Measurements from ENCODE around the gene LIPC. TPM values are rescaled to one million over a fixed set of nuclear protein-coding genes. Genes with fewer than 3 reads are reported as not detected.

The LIPC gene
- total RNA-seq, 4 donors from 2014 or later: 0.47 TPM; not detected in 3

DNA sequence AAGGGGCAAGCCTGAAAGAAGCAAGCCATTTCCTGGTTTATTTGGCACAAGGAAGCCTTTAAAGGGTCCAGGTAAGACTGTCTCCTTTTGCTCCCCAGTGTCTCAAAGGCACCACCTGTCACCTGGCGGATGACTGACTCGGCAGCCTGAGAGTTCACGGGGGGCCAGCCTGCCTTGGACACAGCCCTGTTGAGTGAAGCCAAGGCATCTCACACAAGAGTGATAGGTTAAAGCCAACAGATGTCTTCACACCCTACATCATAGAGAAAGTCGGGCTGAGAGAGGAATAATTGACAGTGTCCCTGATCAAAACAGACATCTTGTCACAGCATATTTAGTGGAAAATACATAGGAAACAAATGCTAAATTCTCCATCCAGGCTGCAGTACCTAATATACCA is 28.2 kb upstream of the LIPC start:
- Histone ChIP-seq H3K27me3 (no peaks in the 10 kb centered on the region), H3K9me3 (no peaks in the 10 kb centered on the region), H3K4me3 (no peak overlapping the region), H3K36me3 (no peaks in the 10 kb centered on the region), H3K27ac (no peak overlapping the region), H3K4me1 (no peaks in the 10 kb centered on the region)
- TF ChIP-seq POLR2A (IDR thresholded peaks at IDR 0.05): no peak
- TF ChIP-seq, protein P1, sequence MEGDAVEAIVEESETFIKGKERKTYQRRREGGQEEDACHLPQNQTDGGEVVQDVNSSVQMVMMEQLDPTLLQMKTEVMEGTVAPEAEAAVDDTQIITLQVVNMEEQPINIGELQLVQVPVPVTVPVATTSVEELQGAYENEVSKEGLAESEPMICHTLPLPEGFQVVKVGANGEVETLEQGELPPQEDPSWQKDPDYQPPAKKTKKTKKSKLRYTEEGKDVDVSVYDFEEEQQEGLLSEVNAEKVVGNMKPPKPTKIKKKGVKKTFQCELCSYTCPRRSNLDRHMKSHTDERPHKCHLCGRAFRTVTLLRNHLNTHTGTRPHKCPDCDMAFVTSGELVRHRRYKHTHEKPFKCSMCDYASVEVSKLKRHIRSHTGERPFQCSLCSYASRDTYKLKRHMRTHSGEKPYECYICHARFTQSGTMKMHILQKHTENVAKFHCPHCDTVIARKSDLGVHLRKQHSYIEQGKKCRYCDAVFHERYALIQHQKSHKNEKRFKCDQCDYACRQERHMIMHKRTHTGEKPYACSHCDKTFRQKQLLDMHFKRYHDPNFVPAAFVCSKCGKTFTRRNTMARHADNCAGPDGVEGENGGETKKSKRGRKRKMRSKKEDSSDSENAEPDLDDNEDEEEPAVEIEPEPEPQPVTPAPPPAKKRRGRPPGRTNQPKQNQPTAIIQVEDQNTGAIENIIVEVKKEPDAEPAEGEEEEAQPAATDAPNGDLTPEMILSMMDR (IDR thresholded peaks at IDR 0.05 in 4 of 5, conservative IDR thresholded peaks at IDR 0.05 in 1 of 5): no peak
- intact Hi-C loops (cut with DNase I; ENCODE audit: low total_unique reads) (no loop called here), in situ Hi-C loops (cut with MboI; ENCODE audit: low sequenced_read_pairs in 4 of 4) (no loop called here)
- DNase-seq: no peak
- ATAC-seq: no peak

DNA sequence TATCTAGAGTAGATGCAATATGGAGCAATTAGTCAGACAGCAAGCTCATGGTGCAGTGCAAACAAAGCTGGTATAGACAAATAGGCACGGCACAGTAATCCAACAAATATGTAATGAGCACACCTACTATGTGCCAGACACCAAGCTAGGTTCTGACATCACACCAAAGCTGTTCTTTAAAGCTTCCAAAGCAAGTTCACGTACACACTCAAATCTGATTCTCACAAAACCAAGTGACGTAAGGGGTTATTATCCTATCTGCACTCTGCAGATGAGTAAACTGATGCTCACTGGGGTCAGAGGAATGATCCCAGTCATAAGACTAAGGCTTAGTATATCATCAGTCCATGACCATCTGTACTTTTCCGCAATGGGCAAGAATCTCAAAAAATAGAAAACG is 27.8 kb upstream of the LIPC start:
- ATAC-seq (no peak), DNase-seq (no peak)
- Histone ChIP-seq H3K9me3 (no peaks in the 10 kb centered on the region), H3K27me3 (no peaks in the 10 kb centered on the region), H3K27ac (no peak overlapping the region), H3K4me3 (no peak overlapping the region), H3K36me3 (no peaks in the 10 kb centered on the region), H3K4me1 (no peaks in the 10 kb centered on the region)
- no peak for TF ChIP-seq POLR2A (IDR thresholded peaks at IDR 0.05)
- TF ChIP-seq, protein P1 (IDR thresholded peaks at IDR 0.05 in 4 of 5, conservative IDR thresholded peaks at IDR 0.05 in 1 of 5): no peak
- in situ Hi-C loops (cut with MboI; ENCODE audit: low sequenced_read_pairs in 4 of 4): no loop called here
- intact Hi-C loops (cut with DNase I; ENCODE audit: low total_unique reads): no loop called here

DNA sequence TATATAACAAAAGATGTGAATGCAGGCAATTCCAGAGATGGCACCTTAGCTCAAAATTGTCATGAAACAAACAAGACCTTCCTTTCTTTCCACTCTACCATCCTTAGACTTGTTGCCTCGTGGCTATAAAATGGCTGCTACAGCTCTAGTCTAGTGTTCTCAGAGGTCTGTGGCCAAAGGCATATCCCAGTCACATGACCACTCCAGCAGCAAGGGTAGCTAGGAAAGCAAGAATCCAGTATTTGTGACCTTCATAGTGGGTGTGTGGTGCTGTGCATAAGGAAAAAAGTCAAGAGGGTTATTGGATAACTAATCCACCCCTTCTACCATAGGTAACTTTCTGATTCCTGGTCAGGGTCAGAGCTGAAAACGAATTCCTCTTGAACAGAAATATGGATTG is 27.1 kb upstream of the LIPC start:
- H3K4me3 ChIP-seq: no peak overlapping the region
- intact Hi-C loops (cut with DNase I; ENCODE audit: low total_unique reads): no loop called here
- in situ Hi-C loops (cut with MboI; ENCODE audit: low sequenced_read_pairs in 4 of 4): no loop called here
- H3K4me1 ChIP-seq: no peaks in the 10 kb centered on the region
- no peak overlapping the region for H3K27ac ChIP-seq
- no peak for ATAC-seq
- H3K27me3 ChIP-seq: no peaks in the 10 kb centered on the region
- no peak for TF ChIP-seq POLR2A (IDR thresholded peaks at IDR 0.05)
- TF ChIP-seq, protein P1 (IDR thresholded peaks at IDR 0.05 in 4 of 5, conservative IDR thresholded peaks at IDR 0.05 in 1 of 5): no peak
- H3K36me3 ChIP-seq: no peaks in the 10 kb centered on the region
- DNase-seq: no peak
- H3K9me3 ChIP-seq: no peaks in the 10 kb centered on the region

DNA sequence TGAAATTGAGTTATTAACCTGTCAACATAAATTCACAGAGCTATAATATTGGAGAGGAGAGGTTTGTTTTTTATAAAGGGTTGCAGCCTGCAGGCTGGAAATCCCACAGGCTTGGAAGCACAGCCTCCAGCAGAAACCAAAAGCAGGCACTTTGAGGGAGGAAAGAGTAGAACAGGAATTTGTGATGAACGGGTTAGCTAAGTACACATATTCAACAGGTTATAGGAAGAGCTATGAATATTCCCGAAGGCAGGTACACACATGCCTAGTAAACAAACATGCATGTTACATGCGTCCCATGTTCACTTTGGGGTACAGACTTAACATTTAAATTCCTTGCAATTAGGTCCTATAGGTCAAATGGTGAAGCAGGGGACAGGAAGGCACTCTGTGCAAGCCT is 25.9 kb upstream of the LIPC start:
- H3K9me3 ChIP-seq: no peaks in the 10 kb centered on the region
- in situ Hi-C loops (cut with MboI; ENCODE audit: low sequenced_read_pairs in 4 of 4) (no loop called here), intact Hi-C loops (cut with DNase I; ENCODE audit: low total_unique reads) (no loop called here)
- no peaks in the 10 kb centered on the region for H3K36me3 ChIP-seq
- ATAC-seq (no peak), DNase-seq (no peak)
- H3K4me3 ChIP-seq: no peak overlapping the region
- H3K4me1 ChIP-seq: no peaks in the 10 kb centered on the region
- TF ChIP-seq POLR2A (IDR thresholded peaks at IDR 0.05): no peak
- TF ChIP-seq, protein P1 (IDR thresholded peaks at IDR 0.05 in 4 of 5, conservative IDR thresholded peaks at IDR 0.05 in 1 of 5): no peak
- H3K27me3 ChIP-seq: no peaks in the 10 kb centered on the region
- no peak overlapping the region for H3K27ac ChIP-seq

DNA sequence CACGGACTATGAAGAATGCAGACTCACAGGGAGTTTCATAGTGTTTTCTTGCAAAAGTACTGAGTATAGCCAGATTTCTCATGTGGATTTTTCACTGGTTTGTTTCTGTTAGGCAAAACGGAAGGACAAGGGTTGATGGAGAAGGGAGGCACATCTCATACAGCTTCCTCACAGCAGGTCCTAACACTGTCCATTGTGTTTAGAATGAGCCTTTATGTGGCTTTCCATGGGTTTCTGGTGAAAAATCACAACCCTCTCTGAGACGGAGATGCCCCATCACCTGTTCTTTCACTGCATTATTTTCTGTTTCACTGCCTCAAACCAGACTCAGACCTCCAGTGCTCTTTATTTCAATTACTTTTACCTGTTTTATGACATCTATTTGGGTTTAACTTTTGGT is 25.0 kb upstream of the LIPC start:
- H3K36me3 ChIP-seq: no peaks in the 10 kb centered on the region
- no peak overlapping the region for H3K4me3 ChIP-seq
- no peak for TF ChIP-seq POLR2A (IDR thresholded peaks at IDR 0.05)
- TF ChIP-seq, protein P1 (IDR thresholded peaks at IDR 0.05 in 4 of 5, conservative IDR thresholded peaks at IDR 0.05 in 1 of 5): no peak
- ATAC-seq (no peak), DNase-seq (no peak)
- H3K4me1 ChIP-seq: no peaks in the 10 kb centered on the region
- H3K27ac ChIP-seq: no peak overlapping the region
- in situ Hi-C loops (cut with MboI; ENCODE audit: low sequenced_read_pairs in 4 of 4): no loop called here
- H3K27me3 ChIP-seq: no peaks in the 10 kb centered on the region
- intact Hi-C loops (cut with DNase I; ENCODE audit: low total_unique reads): no loop called here
- no peaks in the 10 kb centered on the region for H3K9me3 ChIP-seq
